SJSA1 (cell line): ENCODE measurements around the gene CIP2A. TPM values are rescaled to one million over a fixed set of nuclear protein-coding genes. Genes with fewer than 3 reads are reported as not detected.

Experiments used
- DNase-seq, 2 experiments: peaks; one replicate each; pipeline ENCODE4 v3.0.0-alpha.2; 2015 to 2020; ENCODE audit warnings: low spot score in 2 of 2, low read depth in 1 of 2
- H3K27ac ChIP-seq: fragments of 250-450 bp; sonication (Bioruptor Pico); 2 replicates; pipeline ENCODE4 v1.5.1; 2020; ENCODE audit warnings: mild to moderate bottlenecking, moderate library complexity
- H3K27me3 ChIP-seq: fragments of 250-450 bp; sonication (Bioruptor Pico); replicated peaks from 2 replicates; pipeline ENCODE4 v1.5.1; 2020; ENCODE audit warnings: mild to moderate bottlenecking, moderate library complexity
- H3K36me3 ChIP-seq: fragments of 250-450 bp; sonication (Bioruptor Pico); 2 replicates; pipeline ENCODE4 v1.5.1; 2020; ENCODE audit warnings: mild to moderate bottlenecking
- H3K4me1 ChIP-seq: fragments of 250-450 bp; sonication (Bioruptor Pico); replicated peaks from 2 replicates; pipeline ENCODE4 v1.6.1; 2021; ENCODE audit warnings: mild to moderate bottlenecking
- H3K4me3 ChIP-seq: fragments of 250-450 bp; sonication (Bioruptor Pico); 2 replicates; pipeline ENCODE4 v1.5.1; 2020; ENCODE audit warnings: mild to moderate bottlenecking
- H3K9me3 ChIP-seq: fragments of 250-450 bp; sonication (Bioruptor Pico); replicated peaks from 2 replicates; pipeline ENCODE4 v1.5.1; 2020; ENCODE audit warnings: mild to moderate bottlenecking
- total RNA-seq: library from RNA; depleted of rRNA; stranded (reverse); fragments of >200 nt; shearing (Covaris generic); gene quantifications from 2 replicates; pipeline ENCODE4 v1.2.3, GENCODE V29; 2014

The CIP2A gene
- total RNA-seq, 1 experiment from 2014 or later, result 56.1 TPM

GRCh38 chr3:108513961-108514360 lies 75.3 kb downstream of the CIP2A start:
- no peak overlapping the region for H3K27ac ChIP-seq
- DNase-seq, result no peak
- no peaks in the 10 kb centered on the region for H3K9me3 ChIP-seq
- no peaks in the 10 kb centered on the region for H3K4me1 ChIP-seq
- H3K4me3 ChIP-seq, result no peak overlapping the region
- no peaks in the 10 kb centered on the region; the same call in 1 of the 2 replicates for H3K27me3 ChIP-seq
- H3K36me3 ChIP-seq, result no peaks in the 10 kb centered on the region

- no peak for DNase-seq
- no peaks in the 10 kb centered on the region; the same call in none of the 2 replicates for H3K27me3 ChIP-seq
- no peaks in the 10 kb centered on the region for H3K36me3 ChIP-seq
- no peak overlapping the region for H3K27ac ChIP-seq
- no peaks in the 10 kb centered on the region for H3K4me1 ChIP-seq
- H3K4me3 ChIP-seq, result no peak overlapping the region
- no peaks in the 10 kb centered on the region for H3K9me3 ChIP-seq
Measured at GRCh38 chr3:108512671-108513070, 76.6 kb downstream of the CIP2A start.

DNA sequence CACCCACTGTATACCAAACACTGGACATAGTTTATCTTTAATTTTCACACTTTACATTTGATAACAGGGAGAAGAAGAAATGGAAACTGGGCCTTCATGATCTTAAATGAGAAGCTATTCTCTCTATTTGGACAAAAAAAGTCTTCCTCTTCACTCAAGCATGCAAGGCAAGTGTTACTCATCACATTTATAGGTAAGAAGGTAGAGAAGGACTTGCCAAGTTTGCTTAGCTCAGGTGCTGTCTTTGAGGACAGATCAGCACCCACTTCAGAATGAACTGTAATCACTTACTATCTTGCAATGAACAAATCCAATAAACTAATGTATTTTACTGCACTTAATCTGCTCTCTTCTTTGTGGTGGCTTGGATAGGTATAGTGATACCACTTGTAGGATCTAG lies 77.7 kb downstream of the CIP2A start:
- Histone ChIP-seq H3K27me3 (no peaks in the 10 kb centered on the region; the same call in none of the 2 replicates), H3K4me1 (no peaks in the 10 kb centered on the region), H3K27ac (no peak overlapping the region), H3K36me3 (no peaks in the 10 kb centered on the region), H3K4me3 (no peak overlapping the region), H3K9me3 (no peaks in the 10 kb centered on the region)
- no peak for DNase-seq

GRCh38 chr3:108511055-108511454 lies 78.2 kb downstream of the CIP2A start:
- H3K9me3 ChIP-seq, result no peaks in the 10 kb centered on the region
- no peak overlapping the region for H3K27ac ChIP-seq
- H3K4me1 ChIP-seq, result no peaks in the 10 kb centered on the region
- no peaks in the 10 kb centered on the region; the same call in none of the 2 replicates for H3K27me3 ChIP-seq
- no peaks in the 10 kb centered on the region for H3K36me3 ChIP-seq
- DNase-seq, result no peak
- H3K4me3 ChIP-seq, result no peak overlapping the region

- Histone ChIP-seq H3K9me3 (no peaks in the 10 kb centered on the region), H3K36me3 (no peaks in the 10 kb centered on the region), H3K4me1 (no peaks in the 10 kb centered on the region), H3K27ac (no peak within 1 kb of the TSS), H3K27me3 (no peaks in the 10 kb centered on the region; the same call in none of the 2 replicates), H3K4me3 (no peak within 1 kb of the TSS)
- DNase-seq, result no peak
Measured at GRCh38 chr3:108510496-108510895, 78.7 kb downstream of the CIP2A start, which contains the start of gene MYH15. MYH15 (minus strand) TSS chr3:108510596; CDS start chr3:108510530, 66 bp downstream.

DNA sequence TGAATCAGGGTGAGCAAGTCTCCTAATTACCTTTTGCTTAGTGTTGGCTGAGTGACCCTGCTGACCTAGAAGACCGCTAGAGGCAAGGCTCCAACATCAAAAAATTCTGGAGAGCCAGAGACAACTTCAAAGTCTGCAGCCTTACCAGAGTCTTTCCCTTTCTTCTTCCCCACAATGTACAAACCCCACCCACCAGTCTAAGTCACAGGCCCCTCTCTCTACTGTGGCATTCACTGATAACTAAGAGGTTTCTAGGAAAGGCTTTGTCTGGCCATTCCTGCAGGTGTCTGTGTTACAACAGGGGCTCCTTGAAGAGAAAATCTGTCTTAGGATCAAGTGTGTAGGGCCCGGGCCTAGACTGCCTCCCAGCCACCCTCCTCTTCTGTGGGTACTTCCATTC lies 79.4 kb downstream of the CIP2A start:
- no peaks in the 10 kb centered on the region for H3K9me3 ChIP-seq
- DNase-seq, result no peak

GRCh38 chr3:108509263-108509662 lies 80.0 kb downstream of the CIP2A start:
- no peak overlapping the region for H3K27ac ChIP-seq

More for the DNA sequence above, 79.4 kb downstream of the CIP2A start:
- no peak overlapping the region for H3K4me3 ChIP-seq
- no peaks in the 10 kb centered on the region; the same call in 1 of the 2 replicates for H3K27me3 ChIP-seq
- H3K4me1 ChIP-seq, result no peaks in the 10 kb centered on the region
- H3K36me3 ChIP-seq, result no peaks in the 10 kb centered on the region
- H3K27ac ChIP-seq, result no peak overlapping the region

DNA sequence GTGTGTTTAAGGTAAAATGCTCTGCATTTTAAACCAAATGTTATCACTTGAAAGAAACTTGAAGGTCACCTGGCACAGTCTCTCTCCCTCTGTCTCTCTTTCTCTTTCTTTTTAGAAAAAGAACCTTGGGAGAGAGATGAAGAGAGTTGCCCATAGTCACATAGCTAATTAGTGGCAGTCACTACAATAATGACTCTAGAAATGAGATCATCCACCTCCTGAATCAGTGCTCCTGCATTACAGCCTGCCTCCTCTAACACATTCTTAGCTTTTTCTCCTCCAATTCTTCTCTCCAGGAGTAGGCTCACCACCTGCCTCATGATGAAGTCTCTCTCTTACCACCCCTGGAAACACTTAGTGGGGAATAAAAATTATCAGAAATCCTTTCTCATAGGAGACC lies 81.3 kb downstream of the CIP2A start:
- no peaks in the 10 kb centered on the region for H3K9me3 ChIP-seq
- no peak for DNase-seq
- H3K4me1 ChIP-seq, result no peaks in the 10 kb centered on the region
- H3K36me3 ChIP-seq, result no peaks in the 10 kb centered on the region
- H3K27me3 ChIP-seq, result no peaks in the 10 kb centered on the region; the same call in 1 of the 2 replicates
- no peak overlapping the region for H3K4me3 ChIP-seq
- H3K27ac ChIP-seq, result no peak overlapping the region

More at GRCh38 chr3:108509263-108509662, 80.0 kb downstream of the CIP2A start:
- Histone ChIP-seq H3K4me1 (no peaks in the 10 kb centered on the region), H3K27me3 (no peaks in the 10 kb centered on the region; the same call in 1 of the 2 replicates), H3K9me3 (no peaks in the 10 kb centered on the region), H3K36me3 (no peaks in the 10 kb centered on the region), H3K4me3 (no peak overlapping the region)
- DNase-seq, result no peak

- no peaks in the 10 kb centered on the region for H3K4me1 ChIP-seq
Measured at GRCh38 chr3:108505811-108506210, 83.4 kb downstream of the CIP2A start.

DNA sequence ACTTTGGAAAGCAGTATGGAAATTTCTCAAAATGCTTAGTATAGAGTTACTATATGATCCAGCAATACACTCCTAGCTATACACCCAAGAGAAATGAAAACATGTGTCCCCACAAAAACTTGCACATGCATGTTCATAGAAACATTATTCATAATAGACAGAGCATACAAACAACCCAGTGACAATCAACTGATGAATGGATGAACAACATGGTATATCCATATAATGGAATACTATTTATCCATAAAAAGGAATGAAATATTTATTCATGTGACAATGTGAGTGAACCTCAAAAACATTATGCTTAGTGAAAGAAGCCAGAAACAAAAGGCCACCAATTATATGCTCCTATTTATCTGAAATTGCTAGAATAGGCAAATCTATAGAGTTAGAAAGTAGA lies 85.5 kb downstream of the CIP2A start:
- Histone ChIP-seq H3K4me3 (no peak overlapping the region), H3K36me3 (no peaks in the 10 kb centered on the region), H3K9me3 (no peaks in the 10 kb centered on the region), H3K27ac (no peak overlapping the region), H3K27me3 (no peaks in the 10 kb centered on the region; the same call in 1 of the 2 replicates), H3K4me1 (no peaks in the 10 kb centered on the region)
- DNase-seq, result no peak

More at GRCh38 chr3:108505811-108506210, 83.4 kb downstream of the CIP2A start:
- no peak for DNase-seq
- Histone ChIP-seq H3K27ac (no peak overlapping the region), H3K9me3 (no peaks in the 10 kb centered on the region), H3K27me3 (no peaks in the 10 kb centered on the region; the same call in 1 of the 2 replicates), H3K4me3 (no peak overlapping the region), H3K36me3 (no peaks in the 10 kb centered on the region)

GRCh38 chr3:108501535-108501934 lies 87.7 kb downstream of the CIP2A start:
- H3K4me3 ChIP-seq, result no peak overlapping the region
- H3K9me3 ChIP-seq, result no peaks in the 10 kb centered on the region
- no peaks in the 10 kb centered on the region for H3K4me1 ChIP-seq
- H3K27ac ChIP-seq, result no peak overlapping the region
- no peak for DNase-seq
- H3K27me3 ChIP-seq, result no peaks in the 10 kb centered on the region; the same call in 1 of the 2 replicates
- H3K36me3 ChIP-seq, result no peaks in the 10 kb centered on the region

DNA sequence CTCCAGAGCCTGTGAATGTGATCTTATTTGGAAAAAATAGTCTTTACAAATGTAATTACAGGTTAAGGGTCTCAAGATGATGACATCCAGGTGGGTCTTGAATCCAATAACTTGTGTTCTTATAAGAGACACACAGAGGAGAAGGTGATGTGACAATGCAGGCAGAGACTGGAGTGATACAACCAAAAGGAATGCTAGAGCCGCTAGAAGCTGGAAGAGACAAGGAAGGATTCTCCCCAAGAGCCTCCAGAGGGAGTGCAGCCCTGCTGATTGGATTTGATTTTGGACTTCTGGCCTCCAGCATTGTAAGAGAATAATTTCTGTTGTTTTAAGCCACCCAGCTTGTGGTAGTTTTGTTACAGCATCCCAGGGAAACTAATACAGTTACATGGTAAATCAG lies 88.5 kb downstream of the CIP2A start:
- no peaks in the 10 kb centered on the region; the same call in 1 of the 2 replicates for H3K27me3 ChIP-seq
- H3K9me3 ChIP-seq, result no peaks in the 10 kb centered on the region
- H3K36me3 ChIP-seq, result no peaks in the 10 kb centered on the region
- H3K4me1 ChIP-seq, result no peaks in the 10 kb centered on the region
- H3K27ac ChIP-seq, result no peak overlapping the region
- no peak overlapping the region for H3K4me3 ChIP-seq
- DNase-seq, result no peak
